Bronchial epithelial cell (primary cell): ENCODE data around the gene LAPTM5. TPM values are rescaled to one million over a fixed set of nuclear protein-coding genes. Genes with fewer than 3 reads are reported as not detected.

ENCODE experiments used
- DNase-seq: peaks from one replicate; pipeline ENCODE4 v3.0.0-alpha.2; 2010; ENCODE audit warnings: low read depth
- FAIRE-seq: peaks from 2 replicates; lab custom pipeline; 2011; peaks lifted over from hg19 to GRCh38; lab: Jason Lieb, UNC
- H3K27me3 ChIP-seq: 2 replicates; pipeline ENCODE4 v1.5.1; 2011; ENCODE audit warnings: low read length; ENCODE audit not compliant: control insufficient read depth, insufficient read depth
- H3K36me3 ChIP-seq: 2 replicates; pipeline ENCODE4 v1.5.1; 2011; ENCODE audit warnings: low read length; ENCODE audit not compliant: control insufficient read depth, insufficient read depth
- H3K4me3 ChIP-seq: 2 replicates; pipeline ENCODE4 v1.5.1; 2011; ENCODE audit warnings: mild to moderate bottlenecking, low read depth, low read length, control low read depth
- total RNA-seq: library from RNA; depleted of rRNA; stranded (reverse); fragments of >200 nt; gene quantifications from 2 replicates; pipeline ENCODE4 v1.2.1, GENCODE V29; 2014
- TF ChIP-seq, protein P1 (sequence below): IDR thresholded peaks from 2 replicates; pipeline ENCODE4 v1.5.1; 2011; ENCODE audit warnings: mild to moderate bottlenecking, moderate library complexity, low read length, control low read depth, inconsistent platforms; ENCODE audit not compliant: insufficient read depth, severe bottlenecking

The LAPTM5 gene
- total RNA-seq, 1 donor from 2014 or later: under 0.01 TPM

DNA sequence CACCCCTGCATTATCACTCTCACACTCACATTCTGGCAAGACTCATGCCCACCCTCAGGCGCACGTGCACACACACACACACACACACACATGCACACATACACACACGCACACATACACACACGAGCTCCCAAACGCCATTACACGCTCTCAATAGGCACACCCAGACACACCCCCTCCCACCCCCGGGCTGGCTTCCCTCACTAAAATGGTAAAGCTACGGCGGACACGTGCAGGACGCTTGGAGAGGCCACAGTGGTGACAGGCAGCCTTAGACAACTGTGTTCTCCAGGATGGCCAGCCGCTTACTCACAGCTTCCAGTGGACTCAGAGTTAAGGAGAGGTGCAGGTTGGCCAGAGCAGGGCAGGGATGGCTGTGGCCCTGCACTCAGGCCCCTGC is 44.3 kb downstream of the LAPTM5 start:
- FAIRE-seq (no peak), DNase-seq (no peak)
- Histone ChIP-seq H3K27me3 (no peaks in the 10 kb centered on the region), H3K4me3 (no peak overlapping the region), H3K36me3 (no peaks in the 10 kb centered on the region)
- TF ChIP-seq, protein P1, sequence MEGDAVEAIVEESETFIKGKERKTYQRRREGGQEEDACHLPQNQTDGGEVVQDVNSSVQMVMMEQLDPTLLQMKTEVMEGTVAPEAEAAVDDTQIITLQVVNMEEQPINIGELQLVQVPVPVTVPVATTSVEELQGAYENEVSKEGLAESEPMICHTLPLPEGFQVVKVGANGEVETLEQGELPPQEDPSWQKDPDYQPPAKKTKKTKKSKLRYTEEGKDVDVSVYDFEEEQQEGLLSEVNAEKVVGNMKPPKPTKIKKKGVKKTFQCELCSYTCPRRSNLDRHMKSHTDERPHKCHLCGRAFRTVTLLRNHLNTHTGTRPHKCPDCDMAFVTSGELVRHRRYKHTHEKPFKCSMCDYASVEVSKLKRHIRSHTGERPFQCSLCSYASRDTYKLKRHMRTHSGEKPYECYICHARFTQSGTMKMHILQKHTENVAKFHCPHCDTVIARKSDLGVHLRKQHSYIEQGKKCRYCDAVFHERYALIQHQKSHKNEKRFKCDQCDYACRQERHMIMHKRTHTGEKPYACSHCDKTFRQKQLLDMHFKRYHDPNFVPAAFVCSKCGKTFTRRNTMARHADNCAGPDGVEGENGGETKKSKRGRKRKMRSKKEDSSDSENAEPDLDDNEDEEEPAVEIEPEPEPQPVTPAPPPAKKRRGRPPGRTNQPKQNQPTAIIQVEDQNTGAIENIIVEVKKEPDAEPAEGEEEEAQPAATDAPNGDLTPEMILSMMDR: no peak

DNA sequence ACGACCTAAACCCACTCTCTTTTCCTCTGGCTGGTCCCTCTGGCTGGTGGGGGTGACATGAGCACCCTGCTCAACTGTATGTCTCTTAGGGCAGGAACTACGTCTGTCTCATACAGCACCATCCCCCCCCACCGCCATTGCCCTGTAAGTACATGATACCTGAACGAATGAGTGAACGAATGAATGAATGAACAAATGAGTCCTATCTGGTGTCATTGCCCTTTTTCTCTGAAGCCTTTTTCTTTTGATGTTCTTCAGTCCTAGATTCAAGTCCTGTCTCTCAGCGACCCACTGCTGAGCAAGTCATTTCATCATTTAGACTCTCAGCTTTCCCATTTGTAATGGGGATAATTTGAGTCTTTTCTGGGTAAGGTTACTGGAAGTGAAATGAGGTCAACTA is 45.0 kb downstream of the LAPTM5 start:
- no peaks in the 10 kb centered on the region for H3K27me3 ChIP-seq
- H3K36me3 ChIP-seq: no peaks in the 10 kb centered on the region
- no peak overlapping the region for H3K4me3 ChIP-seq
- DNase-seq (no peak), FAIRE-seq (no peak)
- TF ChIP-seq, protein P1: no peak

DNA sequence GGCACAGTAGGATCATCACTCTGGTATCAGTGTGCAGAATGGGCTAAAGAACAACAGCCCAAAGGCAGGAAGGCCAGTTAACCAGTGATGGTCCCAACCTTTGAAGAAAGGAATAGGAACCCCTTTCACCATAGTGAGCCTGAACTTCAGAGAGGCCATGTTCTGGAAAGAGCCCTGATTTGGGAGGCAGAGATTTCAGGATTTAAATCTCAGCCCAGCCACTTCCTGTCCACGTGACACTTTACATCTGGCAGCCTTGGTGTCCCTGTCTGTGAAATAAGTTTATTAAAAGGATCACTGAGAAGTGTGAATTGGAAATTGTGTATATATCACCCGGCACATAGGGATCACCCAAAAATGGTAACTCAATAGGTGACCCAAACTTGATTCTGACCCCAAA is 47.2 kb downstream of the LAPTM5 start:
- TF ChIP-seq, protein P1: no peak
- no peaks in the 10 kb centered on the region for H3K36me3 ChIP-seq
- H3K4me3 ChIP-seq: no peak overlapping the region
- H3K27me3 ChIP-seq: peaks cover 2% of the 10 kb centered on the region
- no peak for DNase-seq
- FAIRE-seq: no peak

DNA sequence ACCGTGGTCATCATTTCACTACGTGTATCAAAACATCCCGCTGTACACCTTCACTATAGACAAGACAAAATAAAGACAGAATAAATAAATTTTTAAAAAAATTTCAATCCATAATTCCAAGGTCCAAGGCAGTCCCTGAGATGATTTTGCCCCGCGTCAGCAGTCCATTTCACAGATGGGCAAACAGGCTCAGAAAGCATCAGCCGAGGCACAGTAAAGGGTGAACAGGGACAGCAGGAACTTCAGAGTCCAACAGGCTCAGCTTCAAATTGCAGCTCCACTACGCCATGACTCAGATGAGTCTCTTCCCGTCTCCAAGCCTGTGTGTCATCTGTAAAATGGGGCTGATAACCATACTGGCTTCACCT is 49.2 kb downstream of the LAPTM5 start:
- TF ChIP-seq, protein P1: no peak
- DNase-seq (no peak), FAIRE-seq (peak; percentile 13)
- H3K27me3 ChIP-seq: peaks cover 2% of the 10 kb centered on the region
- no peak overlapping the region for H3K4me3 ChIP-seq
- no peaks in the 10 kb centered on the region for H3K36me3 ChIP-seq

DNA sequence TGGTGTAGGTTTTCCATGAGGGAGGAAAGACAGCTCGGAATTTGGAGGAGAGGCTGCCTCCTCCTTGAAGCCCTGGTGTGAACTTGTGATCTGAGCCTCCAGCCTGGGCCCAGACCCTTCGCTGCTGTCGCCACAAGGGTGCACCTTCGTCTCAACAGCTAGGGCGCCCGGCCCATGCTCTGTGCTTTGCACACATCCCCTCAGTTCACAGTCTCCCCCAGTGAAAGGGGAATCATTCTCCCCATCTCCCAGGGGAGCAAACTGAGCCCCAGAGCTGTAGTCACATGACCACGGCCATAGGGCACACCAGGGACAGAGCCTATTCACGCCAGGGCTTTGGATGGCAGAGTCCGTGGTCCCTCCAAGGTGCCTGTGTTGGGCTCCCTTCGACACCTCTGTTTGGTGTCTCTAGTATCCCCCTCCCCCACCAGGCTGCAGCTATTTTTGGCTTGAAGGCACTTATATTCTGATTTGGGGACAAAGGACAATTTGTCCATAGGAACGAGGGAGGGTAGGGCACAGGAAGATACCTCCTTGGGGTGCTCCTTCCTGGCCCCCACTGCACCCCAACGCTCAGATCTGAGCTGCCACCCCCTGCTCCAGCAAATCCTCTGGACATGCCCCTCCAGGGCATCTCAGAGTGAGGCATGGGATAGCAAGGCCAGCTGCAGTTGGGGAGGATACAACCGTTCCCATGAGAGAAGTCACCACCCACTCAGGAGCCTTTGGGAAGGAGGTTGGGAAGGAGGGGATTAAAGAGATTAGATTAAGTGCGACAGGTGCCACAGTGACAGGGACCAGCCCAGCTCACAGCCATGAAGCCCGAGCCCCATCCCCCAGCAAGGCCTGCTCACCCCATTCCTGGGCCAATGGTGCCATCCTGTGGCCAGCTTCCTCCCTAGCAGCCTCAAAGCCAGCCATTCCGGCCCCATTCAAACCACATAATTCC is 49.9 kb downstream of the LAPTM5 start:
- TF ChIP-seq, protein P1: peak; percentile 93
- DNase-seq (peak; percentile 31), FAIRE-seq (no peak)
- Histone ChIP-seq H3K27me3 (peaks cover 2% of the 10 kb centered on the region), H3K36me3 (no peaks in the 10 kb centered on the region), H3K4me3 (no peak overlapping the region)

DNA sequence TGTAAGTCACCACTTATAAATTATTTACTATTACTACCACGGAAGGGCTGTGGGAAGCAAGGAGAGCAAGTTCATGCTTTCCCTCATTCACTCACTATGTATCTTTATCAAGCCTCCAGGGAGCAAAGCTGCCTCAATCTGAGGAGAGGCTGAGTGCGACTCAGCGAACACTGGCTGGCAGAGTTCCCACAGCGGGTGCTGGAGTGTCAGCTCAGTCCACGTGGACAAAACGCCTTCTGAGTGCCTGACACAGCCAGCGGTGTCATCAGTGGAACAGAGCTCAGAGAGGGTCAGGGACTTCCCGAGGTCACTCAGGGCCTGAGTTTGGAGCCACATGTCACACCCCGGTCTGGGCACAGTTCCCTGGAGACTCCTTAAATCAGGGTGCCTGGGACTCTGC is 51.0 kb downstream of the LAPTM5 start:
- H3K27me3 ChIP-seq: peaks cover 2% of the 10 kb centered on the region
- peak; percentile 13 for DNase-seq
- FAIRE-seq: no peak
- H3K4me3 ChIP-seq: no peak overlapping the region
- TF ChIP-seq, protein P1: no peak
- H3K36me3 ChIP-seq: no peaks in the 10 kb centered on the region
